GM19395 (cell line): ENCODE results near the gene DAPP1.
"Not testable (repeated sequence)": the region's sequence is repeated elsewhere in the genome, so short reads cannot be mapped to it uniquely, and the experiment has no call there.

Source experiments
- ATAC-seq: cut with Tn5 transposase; IDR thresholded peaks from one replicate; pipeline ENCODE4 v1.9.1; 2021; ENCODE audit warnings: mild to moderate bottlenecking, moderate library complexity; ENCODE audit not compliant: unreplicated experiment

Gene DAPP1

DNA sequence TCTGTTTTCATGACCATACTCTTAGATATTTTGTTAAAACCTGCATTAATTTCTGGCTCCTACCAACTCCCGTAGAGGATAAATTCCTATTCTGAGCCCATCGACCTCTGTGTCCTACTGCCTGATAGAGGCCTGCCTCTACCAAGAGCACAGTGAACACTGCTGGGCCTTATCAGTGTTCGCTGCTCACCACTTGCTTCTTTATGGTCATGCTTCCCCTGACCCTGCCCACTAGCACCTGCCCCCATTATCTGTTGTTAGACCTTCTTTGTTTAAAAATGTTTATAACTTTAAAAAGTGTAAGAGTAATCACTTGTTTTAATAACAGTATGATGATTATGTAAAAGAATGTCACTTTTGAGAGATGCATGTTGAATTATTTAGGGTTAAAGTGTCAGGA is 6.1 kb downstream of the DAPP1 start:
- ATAC-seq, result no peak

- no peak for ATAC-seq
Measured at GRCh38 chr4:99824070-99824599, 7.5 kb downstream of the DAPP1 start.

- ATAC-seq, result no peak
Measured at GRCh38 chr4:99825272-99825671, 8.6 kb downstream of the DAPP1 start.

DNA sequence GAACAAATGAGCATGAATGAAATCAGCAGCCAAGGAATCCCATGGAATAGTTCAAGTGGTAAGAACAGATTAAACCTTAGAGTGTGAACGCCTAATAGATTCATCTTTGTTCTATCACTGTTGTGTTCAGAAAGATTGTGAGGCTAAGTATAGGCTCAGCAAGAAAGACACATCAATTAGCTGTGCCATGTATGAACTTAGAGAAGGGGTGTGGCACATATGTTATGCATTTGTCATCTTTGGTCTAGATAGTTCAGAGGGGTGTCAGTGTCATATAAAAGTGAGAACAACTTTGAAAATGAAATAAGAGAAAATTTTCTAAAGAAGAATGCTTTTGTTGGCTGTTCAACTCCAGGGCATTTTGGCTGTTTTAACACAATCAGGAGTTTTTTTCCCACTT is 9.4 kb downstream of the DAPP1 start:
- ATAC-seq, result no peak

DNA sequence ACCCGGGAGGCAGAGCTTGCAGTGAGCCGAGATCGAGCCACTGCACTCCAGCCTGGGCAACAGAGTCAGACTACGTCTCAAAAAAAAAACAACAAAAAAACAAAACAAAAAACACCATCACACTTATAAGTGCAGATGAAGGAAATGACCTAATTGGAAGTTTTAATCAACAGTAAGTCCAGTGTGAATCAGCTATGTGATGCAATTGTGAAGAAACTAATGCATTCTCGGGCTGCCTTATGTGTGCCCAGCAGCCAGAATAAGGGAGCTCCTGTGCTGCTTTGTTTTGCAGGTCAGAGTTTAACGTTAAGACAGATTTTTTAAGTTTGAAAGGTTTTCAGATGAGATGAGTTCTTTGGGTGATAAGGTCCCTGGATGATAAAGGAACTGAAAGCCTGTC is 10.8 kb downstream of the DAPP1 start:
- no peak for ATAC-seq

DNA sequence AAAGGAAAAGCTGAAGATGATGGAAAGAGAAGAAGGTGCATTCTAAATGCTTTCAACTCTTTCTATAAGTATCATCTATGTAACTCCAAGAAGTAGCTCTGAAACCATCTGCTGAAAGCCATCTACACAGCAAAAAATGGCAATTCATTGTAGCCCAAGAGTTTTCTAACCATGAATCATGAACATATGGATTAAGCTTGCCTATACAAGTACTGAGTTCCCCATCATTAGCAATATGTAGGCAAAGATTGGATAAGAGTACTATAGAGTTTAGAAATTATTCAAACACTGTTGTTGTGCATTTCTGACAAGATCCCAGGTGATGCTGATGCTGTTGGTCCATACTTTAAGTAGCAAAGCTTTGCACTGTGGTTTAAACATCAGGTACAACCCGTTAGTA is 11.2 kb downstream of the DAPP1 start:
- ATAC-seq, result no peak

- ATAC-seq, result no peak
Measured at GRCh38 chr4:99828477-99828876, 11.8 kb downstream of the DAPP1 start.

GRCh38 chr4:99830051-99830450 is 13.4 kb downstream of the DAPP1 start:
- not testable (repeated sequence) for ATAC-seq

DNA sequence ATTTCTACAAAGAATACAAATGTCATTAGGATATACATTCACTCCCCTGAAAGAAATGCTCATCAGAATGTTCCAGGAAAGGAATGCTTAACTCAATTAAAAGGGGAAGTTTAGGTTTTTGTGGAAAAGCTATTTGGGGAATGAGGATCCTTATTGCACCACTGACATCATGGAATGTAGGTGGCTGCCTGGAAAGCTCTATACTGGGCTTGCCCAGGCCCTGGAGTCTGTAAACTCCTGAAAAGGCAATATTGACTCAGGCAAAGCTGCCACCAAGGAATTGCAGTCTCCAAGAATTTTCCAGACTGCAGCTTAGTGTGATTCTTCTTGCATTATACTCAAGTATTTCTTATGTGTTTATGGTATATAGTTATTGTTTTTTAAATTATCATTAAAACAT is 15.7 kb downstream of the DAPP1 start:
- no peak for ATAC-seq

DNA sequence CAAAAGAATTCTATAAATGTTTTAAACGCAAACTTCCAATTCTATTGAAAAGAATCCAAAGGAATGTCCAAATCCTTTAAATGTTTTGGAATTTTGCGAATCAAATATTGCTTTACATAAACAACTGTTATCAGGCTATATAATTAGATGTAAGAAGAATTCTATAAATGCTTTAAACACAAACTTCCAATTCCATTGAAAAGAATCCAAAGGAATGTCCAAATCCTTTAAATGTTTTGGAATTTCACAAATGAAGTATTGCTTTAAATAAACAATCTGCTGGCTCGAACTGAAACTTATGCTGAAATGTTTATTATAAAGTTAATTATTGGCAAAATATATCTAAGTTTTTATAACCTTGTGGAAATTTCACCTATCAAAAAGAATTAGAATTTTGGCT is 16.1 kb downstream of the DAPP1 start:
- no peak for ATAC-seq

DNA sequence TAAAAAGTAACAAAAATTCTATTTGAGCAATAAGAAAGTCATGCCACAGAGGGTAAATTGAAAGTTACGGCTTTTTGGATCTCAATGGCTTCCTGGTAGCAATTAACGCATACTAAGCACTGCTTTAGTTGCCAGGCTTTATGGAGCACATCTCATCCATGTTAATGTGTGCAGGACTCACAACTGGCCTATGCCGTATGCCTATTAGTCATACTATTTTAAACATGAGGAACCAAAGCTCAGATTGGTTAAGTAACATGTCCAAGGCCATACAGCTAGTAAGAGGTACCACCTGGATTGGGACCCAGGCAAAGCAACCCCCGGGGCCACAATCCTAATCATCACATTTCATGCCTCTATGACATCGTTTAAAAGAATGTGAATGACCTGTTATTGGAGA is 17.1 kb downstream of the DAPP1 start:
- ATAC-seq, result no peak

- no peak for ATAC-seq
Measured at GRCh38 chr4:99834569-99834968, 17.9 kb downstream of the DAPP1 start.

- ATAC-seq, result no peak
Measured at GRCh38 chr4:99835942-99836341, 19.3 kb downstream of the DAPP1 start.

GRCh38 chr4:99838927-99839326 is 22.3 kb downstream of the DAPP1 start:
- no peak for ATAC-seq

GRCh38 chr4:99841129-99841528 is 24.5 kb downstream of the DAPP1 start:
- no peak for ATAC-seq

- ATAC-seq, result no peak
Measured at GRCh38 chr4:99843413-99843812, 26.8 kb downstream of the DAPP1 start.

GRCh38 chr4:99844048-99844447 is 27.4 kb downstream of the DAPP1 start:
- no peak for ATAC-seq

GRCh38 chr4:99845179-99845578 is 28.6 kb downstream of the DAPP1 start:
- no peak for ATAC-seq

GRCh38 chr4:99845708-99846469 is 29.3 kb downstream of the DAPP1 start:
- no peak for ATAC-seq

DNA sequence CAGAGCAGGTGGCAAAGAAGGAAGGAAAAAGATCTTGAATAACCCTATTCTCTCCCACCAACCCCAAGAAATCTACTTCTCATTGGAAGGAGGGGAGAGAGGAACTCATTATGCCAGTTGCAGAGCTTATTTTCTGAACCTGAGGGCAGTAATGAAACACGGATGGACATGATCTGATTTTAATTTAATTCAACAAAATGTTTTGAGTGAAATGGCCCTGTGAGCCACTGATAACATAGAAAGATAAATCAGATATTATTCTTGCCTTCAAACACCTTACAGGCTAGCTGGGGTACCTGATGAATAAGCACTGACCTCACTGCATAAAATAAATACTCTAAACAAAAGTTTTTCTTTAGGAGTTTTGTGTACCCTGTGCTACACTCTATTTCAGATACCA is 30.3 kb downstream of the DAPP1 start:
- peak; percentile 0 for ATAC-seq

GRCh38 chr4:99847362-99847976 is 30.8 kb downstream of the DAPP1 start:
- peak; percentile 70 for ATAC-seq

DNA sequence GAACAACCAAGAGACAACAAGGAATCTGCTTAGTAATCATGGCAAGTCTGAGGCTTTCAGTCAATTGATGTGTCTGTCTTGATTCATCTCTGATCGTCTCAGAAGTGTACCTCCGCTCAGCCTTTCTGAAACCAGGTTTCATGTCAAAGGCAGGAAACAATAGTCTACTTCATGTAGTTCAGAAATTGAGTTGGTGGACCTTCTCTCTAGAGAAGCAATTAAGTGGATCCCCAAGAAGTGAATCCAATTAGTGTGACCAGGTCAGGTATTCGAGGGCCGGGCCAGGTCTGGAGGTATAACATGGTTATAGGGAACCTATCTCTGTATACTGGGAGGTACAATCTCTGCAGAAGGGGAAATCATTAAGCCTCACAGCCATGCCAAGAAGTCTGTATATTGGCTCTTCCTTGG is 32.0 kb downstream of the DAPP1 start:
- ATAC-seq, result peak; percentile 51
